Left ventricle myocardium inferior (tissue), 1 donor: ENCODE measurements around the gene MRPS27. TPM values are rescaled to one million over a fixed set of nuclear protein-coding genes. Genes with fewer than 3 reads are reported as not detected.

Source experiments
- DNase-seq: peaks from one replicate; pipeline ENCODE4 v3.0.0-alpha.2; 2020
- H3K27ac ChIP-seq: fragments of 200-600 bp; replicated peaks from 2 replicates; pipeline ENCODE4 v1.8.0; 2021
- H3K27me3 ChIP-seq: fragments of 200-600 bp; 2 replicates; pipeline ENCODE4 v1.8.0; 2021; ENCODE audit warnings: low read depth
- H3K36me3 ChIP-seq: fragments of 200-600 bp; 2 replicates; pipeline ENCODE4 v1.8.0; 2021
- H3K4me1 ChIP-seq: fragments of 200-600 bp; 2 replicates; pipeline ENCODE4 v1.8.0; 2021
- H3K4me3 ChIP-seq: fragments of 200-600 bp; 2 replicates; pipeline ENCODE4 v1.8.0; 2021; ENCODE audit warnings: mild to moderate bottlenecking, moderate library complexity
- H3K9me3 ChIP-seq: fragments of 200-600 bp; replicated peaks from 2 replicates; pipeline ENCODE4 v1.8.0; 2021
- intact Hi-C: fragments of 100-400 bp; cut with micrococcal nuclease; formaldehyde crosslinking; loops from one replicate; pipeline ENCODE4 v1.11.0; 2022
- total RNA-seq: library from RNA; stranded (reverse); fragmentation: NEBNext Ultra II Directional; extraction: Animal tissue kit (Norgen Biotek cat#: 25700); gene quantifications from one replicate; pipeline ENCODE4 v1.2.1, GENCODE V29; 2021
- TF ChIP-seq, protein P1 (sequence below): fragments of 200-600 bp; IDR thresholded peaks from 2 replicates; pipeline ENCODE4 v1.8.0; 2021; ENCODE audit warnings: antibody characterized with exemption, mild to moderate bottlenecking, borderline replicate concordance
- donor health status: DM: no; HTN: yes; CAD: no; lungs with severe emphysema.

The MRPS27 gene
- total RNA-seq, 1 donor from 2014 or later: 72.0 TPM

DNA sequence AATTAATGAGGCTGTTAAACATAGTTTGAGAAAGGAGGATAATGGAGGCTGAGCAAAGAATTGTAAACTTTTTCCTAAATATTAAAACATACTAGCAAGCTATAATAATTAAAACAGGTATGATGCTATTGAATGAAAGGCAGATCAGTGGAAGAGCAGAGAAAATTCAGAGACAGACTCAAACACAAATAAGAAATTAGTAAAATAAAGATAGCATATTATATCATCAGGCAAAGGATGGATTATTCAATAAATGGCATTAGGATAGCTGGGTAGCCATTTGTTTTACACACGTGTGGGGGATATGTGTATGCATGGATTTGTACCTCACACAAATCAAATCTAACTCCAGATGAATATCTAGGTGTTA, 50.6 kb downstream of the MRPS27 start:
- intact Hi-C loops: no loop called here
- Histone ChIP-seq H3K36me3 (no peaks in the 10 kb centered on the region), H3K27me3 (no peaks in the 10 kb centered on the region), H3K4me3 (no peak overlapping the region), H3K27ac (no peak overlapping the region), H3K4me1 (peaks cover 37% of the 10 kb centered on the region), H3K9me3 (no peaks in the 10 kb centered on the region)
- no peak for DNase-seq
- TF ChIP-seq, protein P1, sequence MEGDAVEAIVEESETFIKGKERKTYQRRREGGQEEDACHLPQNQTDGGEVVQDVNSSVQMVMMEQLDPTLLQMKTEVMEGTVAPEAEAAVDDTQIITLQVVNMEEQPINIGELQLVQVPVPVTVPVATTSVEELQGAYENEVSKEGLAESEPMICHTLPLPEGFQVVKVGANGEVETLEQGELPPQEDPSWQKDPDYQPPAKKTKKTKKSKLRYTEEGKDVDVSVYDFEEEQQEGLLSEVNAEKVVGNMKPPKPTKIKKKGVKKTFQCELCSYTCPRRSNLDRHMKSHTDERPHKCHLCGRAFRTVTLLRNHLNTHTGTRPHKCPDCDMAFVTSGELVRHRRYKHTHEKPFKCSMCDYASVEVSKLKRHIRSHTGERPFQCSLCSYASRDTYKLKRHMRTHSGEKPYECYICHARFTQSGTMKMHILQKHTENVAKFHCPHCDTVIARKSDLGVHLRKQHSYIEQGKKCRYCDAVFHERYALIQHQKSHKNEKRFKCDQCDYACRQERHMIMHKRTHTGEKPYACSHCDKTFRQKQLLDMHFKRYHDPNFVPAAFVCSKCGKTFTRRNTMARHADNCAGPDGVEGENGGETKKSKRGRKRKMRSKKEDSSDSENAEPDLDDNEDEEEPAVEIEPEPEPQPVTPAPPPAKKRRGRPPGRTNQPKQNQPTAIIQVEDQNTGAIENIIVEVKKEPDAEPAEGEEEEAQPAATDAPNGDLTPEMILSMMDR: no peak

DNA sequence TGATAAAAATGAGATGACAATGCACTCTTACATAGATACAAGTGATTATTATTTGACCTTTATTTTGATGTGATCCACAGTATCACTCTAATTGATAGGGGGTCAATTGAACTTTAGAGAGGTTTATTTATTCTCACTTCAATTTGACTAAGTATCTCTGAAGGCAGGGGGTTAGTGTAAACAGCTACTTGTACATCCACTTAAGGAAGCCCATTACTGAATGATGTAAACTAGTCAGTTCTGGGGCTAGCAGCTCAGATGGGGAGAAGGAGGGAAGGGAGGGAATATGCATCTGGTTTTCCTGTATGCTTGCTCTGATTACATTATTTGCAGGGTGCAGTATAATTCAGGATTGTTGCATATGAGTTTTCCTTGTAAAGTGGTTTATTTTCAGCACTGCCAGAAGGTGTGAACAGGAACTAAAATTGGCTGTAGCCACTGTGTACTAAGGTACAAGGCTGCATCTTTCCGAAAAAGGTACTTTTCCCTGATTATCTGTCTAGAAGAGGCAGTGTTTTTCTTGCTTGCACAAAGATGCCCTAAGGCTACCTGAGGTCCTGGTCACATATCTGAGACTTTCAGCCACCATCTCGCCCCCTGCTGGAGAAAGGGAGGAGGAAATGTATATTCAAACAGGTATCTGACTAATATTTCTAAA, 51.2 kb downstream of the MRPS27 start:
- intact Hi-C loops: no loop called here
- H3K27me3 ChIP-seq: no peaks in the 10 kb centered on the region
- no peaks in the 10 kb centered on the region for H3K36me3 ChIP-seq
- DNase-seq: no peak
- H3K27ac ChIP-seq: peak overlapping the region; percentile 3
- no peaks in the 10 kb centered on the region for H3K9me3 ChIP-seq
- H3K4me3 ChIP-seq: no peak overlapping the region
- H3K4me1 ChIP-seq: peaks cover 37% of the 10 kb centered on the region
- TF ChIP-seq, protein P1: peak; percentile 74

DNA sequence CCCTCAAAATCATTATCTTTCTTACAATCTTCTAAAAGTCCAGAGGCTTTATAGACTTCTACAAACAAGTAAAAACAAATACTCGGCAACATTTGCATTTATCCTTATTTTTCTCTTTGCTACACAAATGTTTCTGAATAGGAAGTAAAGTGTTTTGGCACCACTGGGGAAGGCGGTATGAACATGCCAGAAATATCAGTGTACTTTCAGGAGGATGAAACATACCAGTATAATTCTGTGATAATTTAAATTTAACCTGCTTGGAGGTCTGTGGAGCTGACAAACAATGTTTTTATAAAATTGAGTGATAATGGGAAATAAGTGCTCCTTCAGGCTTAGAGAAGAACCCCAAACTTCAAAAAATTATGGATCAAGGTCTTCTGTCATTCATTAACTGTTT, 51.8 kb downstream of the MRPS27 start:
- Histone ChIP-seq H3K27ac (peak overlapping the region; percentile 3), H3K9me3 (no peaks in the 10 kb centered on the region), H3K27me3 (no peaks in the 10 kb centered on the region), H3K4me1 (peaks cover 37% of the 10 kb centered on the region), H3K4me3 (no peak overlapping the region), H3K36me3 (no peaks in the 10 kb centered on the region)
- TF ChIP-seq, protein P1: no peak
- intact Hi-C loops: no loop called here
- DNase-seq: no peak

DNA sequence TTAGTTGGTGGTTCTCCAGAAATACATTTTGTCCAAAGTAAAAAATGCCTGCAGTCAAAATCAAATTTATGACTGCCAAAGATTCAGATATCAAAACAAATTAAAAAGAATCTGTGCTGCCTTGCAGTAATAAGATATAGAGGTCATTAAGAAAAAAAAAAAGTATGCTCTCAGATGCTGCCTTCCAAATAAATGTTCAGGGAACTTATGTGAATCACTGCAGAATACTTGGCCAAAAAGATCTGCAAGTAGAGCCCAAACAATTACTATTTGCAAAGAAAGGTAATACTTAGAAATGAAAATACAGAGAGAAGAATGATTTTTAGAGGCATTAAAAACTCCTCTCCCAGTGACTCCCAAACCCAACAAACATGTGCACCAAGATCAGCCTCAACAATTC, 52.4 kb downstream of the MRPS27 start:
- Histone ChIP-seq H3K4me3 (no peak overlapping the region), H3K36me3 (no peaks in the 10 kb centered on the region), H3K27ac (no peak overlapping the region), H3K4me1 (peaks cover 37% of the 10 kb centered on the region), H3K27me3 (no peaks in the 10 kb centered on the region), H3K9me3 (no peaks in the 10 kb centered on the region)
- TF ChIP-seq, protein P1: no peak
- DNase-seq: no peak
- intact Hi-C loops: no loop called here

DNA sequence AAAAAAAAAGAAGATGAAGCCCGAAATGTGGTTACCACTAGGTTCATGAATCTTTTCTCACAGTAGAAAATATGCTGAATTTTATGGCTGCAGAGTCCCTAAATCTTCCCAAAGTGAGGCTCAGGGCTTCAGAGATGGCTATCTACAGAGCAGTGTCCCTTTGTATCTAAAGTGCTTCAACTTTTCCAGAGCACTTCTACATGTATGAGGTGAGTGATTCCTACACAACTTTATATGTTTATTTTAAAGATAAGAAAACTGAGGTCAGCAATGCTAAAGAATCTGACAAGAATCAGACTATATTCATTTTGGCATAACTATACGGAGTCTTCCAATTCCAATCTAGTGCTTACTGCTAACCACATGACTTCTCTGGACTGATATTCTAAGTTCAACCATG, 53.2 kb downstream of the MRPS27 start:
- H3K9me3 ChIP-seq: no peaks in the 10 kb centered on the region
- DNase-seq: no peak
- no peaks in the 10 kb centered on the region for H3K36me3 ChIP-seq
- intact Hi-C loops: no loop called here
- TF ChIP-seq, protein P1: no peak
- peaks cover 34% of the 10 kb centered on the region for H3K4me1 ChIP-seq
- no peak overlapping the region for H3K27ac ChIP-seq
- no peaks in the 10 kb centered on the region for H3K27me3 ChIP-seq
- H3K4me3 ChIP-seq: no peak overlapping the region
